HPDE6-E6E7 (cell line): ENCODE results near the gene ZNF514.
A peak's percentile ranks its signal among the peaks of the same experiment; 100 is the strongest.
"Not testable (repeated sequence)": the region's sequence is repeated elsewhere in the genome, so short reads cannot be mapped to it uniquely, and the experiment has no call there.

ENCODE experiments used
- DNase-seq: peaks from one replicate; pipeline ENCODE4 v3.0.0; 2011; ENCODE audit warnings: missing footprints; ENCODE audit errors: extremely low spot score

The ZNF514 gene

GRCh38 chr2:95138702-95139101 is 20.9 kb downstream of the ZNF514 start:
- DNase-seq: no peak

- peak; percentile 1 for DNase-seq
Observed at GRCh38 chr2:95122197-95122551, 37.5 kb downstream of the ZNF514 start.

GRCh38 chr2:95121407-95122196 is 38.0 kb downstream of the ZNF514 start, which contains the start of gene MRPS5:
MRPS5 (minus strand) TSS chr2:95121808; CDS start chr2:95121791, 17 bp downstream.
- DNase-seq: peak; percentile 88

- DNase-seq: no peak
Observed at GRCh38 chr2:95121093-95121406, 38.6 kb downstream of the ZNF514 start.

- peak; percentile 50 for DNase-seq
Observed at GRCh38 chr2:95115418-95115817, 44.2 kb downstream of the ZNF514 start.

GRCh38 chr2:95113464-95113863 is 46.2 kb downstream of the ZNF514 start:
- DNase-seq: no peak

- DNase-seq: no peak
Observed at GRCh38 chr2:95110395-95110794, 49.3 kb downstream of the ZNF514 start.

GRCh38 chr2:95109260-95109659 is 50.4 kb downstream of the ZNF514 start:
- DNase-seq: no peak

- no peak for DNase-seq
Observed at GRCh38 chr2:95106081-95106480, 53.6 kb downstream of the ZNF514 start.

GRCh38 chr2:95104606-95105005 is 55.0 kb downstream of the ZNF514 start:
- DNase-seq: no peak

- no peak for DNase-seq
Observed at GRCh38 chr2:95099910-95100309, 59.7 kb downstream of the ZNF514 start.

- DNase-seq: not testable (repeated sequence)
Observed at GRCh38 chr2:95098273-95098672, 61.4 kb downstream of the ZNF514 start.
